Muscle of arm (tissue), 14 donors: Measurements from ENCODE around the gene HTR2C. TPM values are rescaled to one million over a fixed set of nuclear protein-coding genes. Genes with fewer than 3 reads are reported as not detected.
"Not testable (repeated sequence)": the region's sequence is repeated elsewhere in the genome, so short reads cannot be mapped to it uniquely, and the experiment has no call there.

Source experiments
- DNase-seq: peaks from one replicate; pipeline ENCODE4 v3.0.0-alpha.2; 2013
- long read RNA-seq, 11 donors: transcript quantifications; one replicate each; lab custom pipeline, GENCODE V29; 2026
- polyA plus RNA-seq, 12 donors: library from polyadenylated mRNA; unstranded; fragments of 120-200 nt; gene quantifications; one replicate each; pipeline ENCODE4 v1.2.1, GENCODE V29; 2013; ENCODE audit not compliant: insufficient read length in 12 of 12

Gene HTR2C
- not detected for polyA plus RNA-seq
- long read RNA-seq, donor 1 = 0 reads
- long read RNA-seq, donor 2 = 0 reads
- long read RNA-seq, donor 3 = 0 reads
- long read RNA-seq, donor 4 = 0 reads
- long read RNA-seq, donor 5 = 0 reads
- long read RNA-seq, donor 6 = 0 reads
- long read RNA-seq, donor 7 = 0 reads
- long read RNA-seq, donor 8 = 0 reads
- long read RNA-seq, donor 9 = 0 reads
- long read RNA-seq, donor 10 = 0 reads
- long read RNA-seq, donor 11 = 0 reads

DNA sequence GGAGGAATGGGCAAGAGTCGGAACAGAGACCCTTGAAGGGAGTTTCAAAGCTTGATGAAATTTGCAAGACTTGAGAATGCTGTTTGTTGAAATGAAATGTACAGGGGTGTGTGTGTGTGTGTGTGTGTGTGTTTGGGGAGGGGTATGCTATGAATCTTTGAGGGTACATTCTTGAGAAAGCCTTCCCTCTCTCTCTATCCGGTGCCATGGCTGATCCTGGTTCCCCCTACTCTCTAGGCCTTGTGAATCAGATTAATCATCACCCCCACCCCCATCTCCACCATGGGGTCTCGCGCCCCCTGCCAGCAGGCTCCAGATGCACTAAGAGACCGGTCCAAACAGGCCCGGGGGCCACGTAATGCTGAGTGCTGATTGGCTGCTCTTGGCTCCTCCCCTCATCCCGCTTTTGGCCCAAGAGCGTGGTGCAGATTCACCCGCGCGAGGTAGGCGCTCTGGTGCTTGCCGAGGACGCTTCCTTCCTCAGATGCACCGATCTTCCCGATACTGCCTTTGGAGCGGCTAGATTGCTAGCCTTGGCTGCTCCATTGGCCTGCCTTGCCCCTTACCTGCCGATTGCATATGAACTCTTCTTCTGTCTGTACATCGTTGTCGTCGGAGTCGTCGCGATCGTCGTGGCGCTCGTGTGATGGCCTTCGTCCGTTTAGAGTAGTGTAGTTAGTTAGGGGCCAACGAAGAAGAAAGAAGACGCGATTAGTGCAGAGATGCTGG lies at the start of gene HTR2C:
Gene HTR2C, plus strand, starts transcription at position 441 of the 729 bp plus-strand sequence. CDS start 142,851 bp downstream, outside the sequence.
- no peak for DNase-seq

- no peak for DNase-seq
These were observed 3.5 kb upstream of the HTR2C start for GRCh38 chrX:114580336-114580735.

DNA sequence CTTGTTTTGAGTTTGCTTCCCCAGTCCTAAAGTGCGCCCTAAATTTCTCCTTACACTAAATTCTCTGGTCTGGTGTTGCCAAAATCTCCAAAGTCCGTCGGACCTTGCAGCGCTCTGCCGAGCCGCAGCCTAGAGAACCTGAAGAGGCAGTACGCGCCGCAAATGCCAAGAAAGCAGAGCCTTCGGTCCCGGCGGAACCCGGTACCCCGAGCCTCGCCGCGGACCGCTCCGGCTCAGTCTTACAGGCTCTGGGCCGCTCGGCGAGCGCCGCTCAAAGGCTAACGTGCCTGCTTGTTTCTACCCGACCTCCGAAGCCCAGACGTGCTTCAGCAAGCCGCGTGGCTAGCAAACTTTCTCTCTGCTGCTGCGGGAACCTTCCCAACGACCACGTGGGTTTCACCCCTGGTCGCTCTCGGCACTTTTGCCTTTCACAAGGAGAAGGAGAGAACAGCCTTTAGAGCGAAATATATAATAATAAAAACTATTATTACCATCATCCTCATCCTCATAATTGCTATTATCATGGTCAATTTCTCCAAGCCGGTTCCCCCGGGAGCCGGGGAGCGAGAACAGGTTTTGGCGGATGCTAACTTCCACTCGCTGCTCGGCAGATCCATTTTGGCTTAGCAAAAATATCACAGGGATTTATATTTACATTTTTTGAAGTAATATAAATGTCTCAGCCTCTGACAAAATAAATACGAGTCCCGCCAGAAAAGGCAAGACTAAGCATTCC lies 2.2 kb upstream of the HTR2C start:
- no peak for DNase-seq

- no peak for DNase-seq
These were observed 1.6 kb upstream of the HTR2C start for GRCh38 chrX:114582264-114582632.

DNA sequence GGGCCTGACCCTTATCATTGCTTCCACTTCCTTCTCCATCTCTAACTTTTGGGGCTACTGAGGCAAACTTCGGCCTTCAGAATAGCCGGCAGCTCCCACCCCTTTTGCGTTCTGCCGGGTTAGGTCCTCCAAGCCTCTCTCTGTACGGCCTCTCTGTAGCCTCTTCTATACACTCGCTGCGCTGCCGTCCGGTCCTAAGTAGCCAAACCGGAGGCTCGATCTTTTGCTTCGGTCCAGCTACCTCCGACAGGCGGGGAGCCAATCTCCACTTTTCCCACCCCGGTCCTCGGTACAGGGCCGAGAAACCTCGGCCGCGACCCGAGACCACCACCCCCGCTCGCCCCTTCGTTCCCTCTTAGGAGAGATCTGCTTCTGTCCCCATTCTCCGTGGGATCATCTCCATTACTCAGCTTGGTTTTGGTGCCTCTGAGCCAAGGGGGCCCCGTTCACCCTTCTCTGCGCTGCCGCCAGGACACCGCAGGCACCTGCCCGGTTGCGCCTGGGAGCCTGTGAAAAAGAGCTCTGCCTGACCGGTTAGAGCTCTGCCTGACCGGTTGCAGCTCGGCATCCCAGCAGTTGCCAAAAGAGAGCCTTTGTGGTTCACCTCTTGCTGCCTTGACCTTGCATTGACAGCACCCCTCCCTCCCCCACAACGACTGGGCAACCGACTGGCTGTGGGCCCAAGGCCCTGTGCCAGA lies 1.0 kb upstream of the HTR2C start:
- DNase-seq = no peak

DNA sequence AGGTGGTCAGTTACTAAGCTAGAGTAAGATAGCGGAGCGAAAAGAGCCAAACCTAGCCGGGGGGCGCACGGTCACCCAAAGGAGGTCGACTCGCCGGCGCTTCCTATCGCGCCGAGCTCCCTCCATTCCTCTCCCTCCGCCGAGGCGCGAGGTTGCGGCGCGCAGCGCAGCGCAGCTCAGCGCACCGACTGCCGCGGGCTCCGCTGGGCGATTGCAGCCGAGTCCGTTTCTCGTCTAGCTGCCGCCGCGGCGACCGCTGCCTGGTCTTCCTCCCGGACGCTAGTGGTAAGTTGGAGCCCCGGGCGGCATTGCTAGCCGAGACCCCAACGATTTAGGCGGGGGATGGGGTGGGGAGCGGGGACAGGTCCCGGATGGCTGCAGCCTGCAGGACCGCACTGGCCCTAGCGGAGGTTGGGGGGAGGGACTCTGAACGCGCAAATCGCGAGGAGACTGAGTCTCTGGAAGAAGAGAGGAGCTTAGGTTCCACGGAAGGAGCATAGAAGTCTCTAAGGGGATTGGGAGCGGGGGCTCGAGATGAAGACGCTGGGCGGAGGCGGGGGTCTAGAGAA lies 573 bp downstream of the HTR2C start:
- no peak for DNase-seq

DNA sequence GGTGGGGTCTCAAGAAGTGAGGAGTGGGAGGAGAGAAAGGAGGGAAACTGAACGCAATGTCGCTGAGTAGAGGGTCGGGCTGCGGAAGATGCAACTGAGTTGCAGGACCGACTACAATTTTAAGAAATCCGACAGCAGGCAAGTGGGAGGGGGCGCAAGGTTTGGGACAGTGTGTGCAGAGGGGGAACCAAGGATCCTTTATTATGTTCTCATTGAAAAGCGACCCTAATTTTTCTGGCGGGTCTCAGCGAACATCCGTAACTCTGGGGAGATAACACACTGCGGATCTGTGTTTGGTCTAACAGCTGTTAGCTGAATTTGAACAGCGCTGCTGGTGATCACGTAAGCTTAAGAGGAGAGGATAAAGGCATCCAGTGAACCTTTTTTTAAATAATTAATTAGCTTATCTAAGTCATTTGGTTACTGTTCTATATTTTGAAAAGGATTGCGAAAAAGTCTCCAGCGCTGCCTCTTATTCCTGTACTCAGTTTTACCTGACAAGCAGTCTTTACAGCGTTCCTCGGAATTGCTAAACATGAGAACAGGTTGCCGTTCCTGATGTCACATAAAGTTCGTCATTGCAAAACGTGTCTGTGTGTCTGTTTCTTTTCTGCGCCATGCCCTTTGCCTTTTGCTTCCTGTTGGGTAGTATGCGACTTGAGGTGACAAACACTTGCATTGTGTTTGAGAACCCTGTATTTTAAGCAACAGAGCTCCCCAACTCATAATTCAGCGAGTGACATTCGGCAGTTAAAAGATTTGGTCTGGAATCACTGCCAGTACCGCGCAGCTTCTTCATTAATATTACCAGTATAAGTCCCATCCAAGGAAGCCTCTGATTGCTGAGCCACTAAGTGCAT lies 1.3 kb downstream of the HTR2C start:
- no peak for DNase-seq

DNA sequence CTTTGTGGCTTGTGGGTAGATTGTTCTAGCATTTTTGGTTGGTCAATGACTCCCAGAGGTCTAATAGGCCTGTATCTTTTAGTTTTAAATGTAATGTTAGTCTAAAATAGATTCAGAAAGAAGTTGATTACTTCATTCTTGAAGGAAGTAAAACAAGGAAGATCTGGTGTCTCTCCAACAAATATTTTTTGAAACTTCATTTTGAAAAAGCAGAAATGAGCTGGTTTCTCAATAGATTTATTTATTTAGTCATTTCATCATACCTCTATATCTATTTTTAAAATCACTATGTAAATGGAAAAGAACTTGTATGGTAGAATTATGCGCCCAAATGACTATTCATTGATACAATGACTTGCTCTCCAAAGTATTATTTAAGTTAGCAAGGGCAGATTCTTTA lies 7.2 kb downstream of the HTR2C start:
- no peak for DNase-seq

- DNase-seq = no peak
These were observed 15.4 kb downstream of the HTR2C start for GRCh38 chrX:114599305-114599704.

- DNase-seq = no peak
These were observed 16.0 kb downstream of the HTR2C start for GRCh38 chrX:114599911-114600310.

GRCh38 chrX:114606619-114607018 lies 22.7 kb downstream of the HTR2C start:
- DNase-seq = not testable (repeated sequence)

GRCh38 chrX:114611018-114611619 lies 27.2 kb downstream of the HTR2C start:
- DNase-seq = peak; percentile 27

DNA sequence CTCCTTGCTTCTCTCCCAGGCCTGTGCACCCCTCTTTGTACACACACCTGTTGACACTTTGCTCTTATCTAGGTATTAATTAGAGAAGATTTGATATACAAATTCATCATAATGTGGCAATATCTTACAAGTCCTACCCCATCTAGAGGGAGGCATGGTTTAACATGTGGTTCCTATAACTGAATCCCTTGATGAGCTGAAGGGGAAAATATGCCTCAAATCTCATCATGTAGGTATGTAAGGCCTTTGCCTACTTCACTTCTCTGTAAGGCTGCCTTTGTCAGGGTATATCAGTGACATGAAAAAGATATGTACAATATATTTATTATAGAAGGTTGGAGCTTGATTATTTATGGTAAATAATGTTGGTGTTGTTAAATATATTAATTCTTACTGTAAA lies 31.9 kb downstream of the HTR2C start:
- no peak for DNase-seq

DNA sequence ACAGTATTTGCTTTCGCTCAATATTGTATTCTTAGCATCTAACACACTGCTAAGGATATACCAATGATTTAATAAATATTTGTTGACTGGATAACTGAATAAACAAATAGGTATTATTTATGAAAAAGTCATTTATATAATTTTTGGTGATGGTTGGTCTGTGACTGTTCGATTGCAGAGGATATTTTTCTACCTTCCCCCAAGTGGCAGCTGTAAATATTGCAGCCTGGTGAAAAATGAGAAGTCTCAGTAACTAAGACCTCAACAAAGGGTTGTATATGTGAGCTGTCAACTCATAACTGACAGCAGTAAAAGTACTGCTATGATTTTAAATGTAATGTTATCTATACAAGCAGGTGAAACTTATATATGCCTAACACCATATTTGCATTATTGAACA lies 36.0 kb downstream of the HTR2C start:
- DNase-seq = no peak

- DNase-seq = peak; percentile 2
These were observed 42.4 kb downstream of the HTR2C start for GRCh38 chrX:114626323-114626722.

DNA sequence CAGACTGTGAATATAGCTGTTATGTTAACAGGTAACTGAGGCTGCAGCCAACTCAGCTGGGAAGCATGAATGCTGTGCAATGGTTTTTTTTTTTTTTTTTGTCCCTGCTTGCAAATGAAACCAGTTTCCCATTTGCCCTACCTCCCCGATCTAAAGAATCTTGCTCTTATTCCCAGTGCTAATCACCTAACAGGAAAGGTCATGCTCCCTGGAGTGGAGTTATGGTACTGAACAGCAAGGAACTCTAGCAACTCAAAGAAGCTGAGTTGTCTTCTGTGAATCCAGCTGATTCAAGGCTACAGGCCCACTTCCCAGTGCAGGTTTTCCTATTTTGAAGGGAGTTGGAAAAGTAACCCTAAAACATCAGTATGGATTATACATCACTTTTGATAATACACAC lies 52.1 kb downstream of the HTR2C start:
- no peak for DNase-seq

GRCh38 chrX:114650351-114650750 lies 66.5 kb downstream of the HTR2C start:
- DNase-seq = no peak

GRCh38 chrX:114675365-114675764 lies 91.5 kb downstream of the HTR2C start:
- DNase-seq = peak; percentile 0

DNA sequence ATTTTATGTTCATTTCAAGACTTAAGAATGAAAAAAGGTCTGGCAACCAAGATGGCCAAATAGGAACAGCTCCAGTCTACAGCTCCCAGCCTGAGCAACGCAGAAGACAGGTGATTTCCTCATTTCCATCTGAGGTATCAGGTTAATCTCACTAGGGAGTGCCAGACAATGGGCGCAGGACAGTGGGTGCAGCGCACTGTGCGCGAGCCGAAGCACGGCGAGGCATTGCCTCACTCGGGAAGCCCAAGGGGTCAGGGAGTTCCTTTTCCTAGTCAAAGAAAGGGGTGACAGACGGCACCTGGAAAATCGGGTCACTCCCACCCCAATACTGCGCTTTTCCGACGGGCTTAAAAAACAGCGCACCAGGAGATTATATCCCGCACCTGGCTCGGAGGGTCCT lies 116.6 kb downstream of the HTR2C start:
- not testable (repeated sequence) for DNase-seq

DNA sequence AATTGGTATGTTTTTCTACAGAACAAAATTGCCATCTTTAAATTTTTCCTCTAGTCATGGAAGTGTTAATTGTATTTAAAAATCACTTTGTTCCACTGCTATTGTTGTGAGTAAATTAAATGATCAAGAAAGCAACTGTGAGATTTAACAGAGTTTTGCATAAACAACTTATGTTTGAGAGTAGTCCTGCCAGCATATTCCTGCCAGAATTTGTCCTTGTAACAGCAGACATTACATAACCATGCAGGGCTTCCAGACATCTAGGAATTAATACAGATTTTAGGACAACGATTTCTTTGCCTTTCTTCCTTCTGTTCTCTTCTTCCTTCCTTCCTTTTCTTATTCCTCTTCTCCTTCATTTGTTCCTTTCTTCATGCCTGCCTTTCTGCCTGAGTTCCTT lies 125.5 kb downstream of the HTR2C start:
- no peak for DNase-seq

DNA sequence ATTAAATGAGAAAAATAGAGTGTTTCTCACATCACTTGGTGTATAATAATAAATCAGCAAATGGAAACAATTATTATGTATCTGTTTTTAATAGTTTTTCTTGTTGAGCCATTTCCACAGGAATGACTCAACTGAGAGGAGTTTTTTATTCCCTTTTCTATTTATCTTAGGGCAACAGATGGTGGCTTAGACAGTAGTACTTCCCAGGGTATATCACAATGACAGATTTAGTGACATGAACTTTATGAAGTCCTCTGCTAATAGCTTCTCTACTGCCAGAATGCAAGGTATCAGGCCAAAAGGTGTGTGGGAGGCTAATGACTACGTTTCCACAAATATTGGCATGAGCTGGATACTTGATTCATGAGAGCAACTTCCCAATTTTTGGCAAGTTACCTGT lies 126.7 kb downstream of the HTR2C start:
- no peak for DNase-seq
